Spleen (tissue), 11 donors: Measurements from ENCODE around the gene RIMS1. TPM values are rescaled to one million over a fixed set of nuclear protein-coding genes. Genes with fewer than 3 reads are reported as not detected.

ENCODE experiments used
- DNase-seq: peaks from one replicate; pipeline ENCODE4 v3.0.0-alpha.2; 2020
- H3K27ac ChIP-seq, 8 donors: fragments of 200-600 bp; sonication (generic) in 7 of 8; 1 replicate in 4 of 8; 2 replicates in 4 of 8; pipeline versions ENCODE4 v1.5.0 to v1.8.0; 2016 to 2021; ENCODE audit warnings: inconsistent platforms in 4 of 8, mild to moderate bottlenecking in 4 of 8, moderate library complexity in 1 of 8
- H3K27me3 ChIP-seq, 7 donors: fragments of 200-600 bp; sonication (generic) in 6 of 7; replicated peaks in 1 of 7; 1 replicate in 4 of 7; 2 replicates in 3 of 7; pipeline versions ENCODE4 v1.5.0 to v1.8.0; 2016 to 2021; ENCODE audit warnings: inconsistent platforms in 3 of 7, mild to moderate bottlenecking in 1 of 7
- H3K36me3 ChIP-seq, 6 donors: fragments of 200-600 bp; sonication (generic) in 5 of 6; 1 replicate in 4 of 6; 2 replicates in 2 of 6; pipeline versions ENCODE4 v1.5.0 to v1.8.0; 2016 to 2021; ENCODE audit warnings: inconsistent platforms in 2 of 6
- H3K4me1 ChIP-seq, 6 donors: fragments of 200-600 bp; sonication (generic) in 5 of 6; 1 replicate in 3 of 6; 2 replicates in 3 of 6; pipeline versions ENCODE4 v1.5.0 to v1.8.0; 2016 to 2021; ENCODE audit warnings: inconsistent platforms in 3 of 6
- H3K4me3 ChIP-seq, 8 donors: fragments of 200-600 bp; sonication (generic) in 7 of 8; 1 replicate in 4 of 8; 2 replicates in 4 of 8; pipeline versions ENCODE4 v1.5.0 to v1.8.0; 2016 to 2021; ENCODE audit warnings: inconsistent platforms in 4 of 8, mild to moderate bottlenecking in 4 of 8, moderate library complexity in 2 of 8
- H3K9me3 ChIP-seq, 8 donors: fragments of 200-600 bp; sonication (generic) in 7 of 8; 1 replicate in 4 of 8; 2 replicates in 4 of 8; pipeline versions ENCODE4 v1.5.0 to v1.8.0; 2016 to 2021; ENCODE audit warnings: inconsistent platforms in 4 of 8
- CTCF ChIP-seq, 11 experiments: fragments of 200-600 bp in 7 of 11; fragments of 450-650 bp in 4 of 11; sonication (generic) in 4 of 11; IDR thresholded peaks in 8 of 11; conservative IDR thresholded peaks in 3 of 11; 1 replicate in 7 of 11; 2 replicates in 4 of 11; pipeline versions ENCODE4 v1.4.0 to v1.8.0; 2016 to 2021; ENCODE audit warnings: antibody characterized with exemption in 11 of 11, inconsistent platforms in 4 of 11, mild to moderate bottlenecking in 1 of 11
- POLR2A ChIP-seq, 3 donors: fragments of 450-650 bp; IDR thresholded peaks; one replicate each; pipeline ENCODE4 v1.5.1; 2017; ENCODE audit warnings: antibody characterized with exemption in 3 of 3, mild to moderate bottlenecking in 1 of 3
- POLR2AphosphoS5 ChIP-seq, 3 donors: sonication (generic); formaldehyde crosslinking; IDR thresholded peaks; one replicate each; pipeline ENCODE4 v1.5.1; 2017; ENCODE audit warnings: antibody characterized with exemption in 3 of 3
- whole genome bisulfite sequencing, 5 donors: extraction: QIAGEN DNeasy Blood & Tissue Kit in 3 of 5; methylation state at CpG; one replicate each; pipeline versions ENCODE4 v1.1.5 to v1.1.7; 2013 to 2018; 5-methylcytosine and 5-hydroxymethylcytosine counted together
- intact Hi-C: fragments of 100-400 bp; cut with DNase I; formaldehyde crosslinking; loops from one replicate; pipeline ENCODE4 v1.15.0; 2023; ENCODE audit warnings: low total_unique reads
- polyA plus RNA-seq, 3 donors: library from polyadenylated mRNA; stranded (reverse); fragments of 200-250 nt; gene quantifications; one replicate each; pipeline ENCODE4 v1.2.1, GENCODE V29; 2013
- total RNA-seq, 7 donors: library from RNA; depleted of rRNA in 3 of 7; stranded (reverse); fragments of >200 nt in 3 of 7; fragmentation: NEBNext Ultra II Directional in 4 of 7; extraction: Animal tissue kit (Norgen Biotek cat#: 25700) in 4 of 7; gene quantifications; one replicate each; pipeline versions ENCODE4 v1.1.0 to v1.2.1, GENCODE V29; 2016 to 2021
- donor health status: healthy with polysubstance abuse.
- donor health status: DM: no; HTN: no; CAD: no; lungs with moderate emphysema.
- donor health status: DM: no; HTN: no; CAD: no.
- donor health status: Bipolar disorder and iron deficiency.
- donor health status: healthy.
- donor health status: DM: no; HTN: no; CAD: no.
- donor health status: DM: yes; HTN: yes; CAD: no.

Gene RIMS1
- total and polyA plus RNA-seq, 10 donors, result not detected

DNA sequence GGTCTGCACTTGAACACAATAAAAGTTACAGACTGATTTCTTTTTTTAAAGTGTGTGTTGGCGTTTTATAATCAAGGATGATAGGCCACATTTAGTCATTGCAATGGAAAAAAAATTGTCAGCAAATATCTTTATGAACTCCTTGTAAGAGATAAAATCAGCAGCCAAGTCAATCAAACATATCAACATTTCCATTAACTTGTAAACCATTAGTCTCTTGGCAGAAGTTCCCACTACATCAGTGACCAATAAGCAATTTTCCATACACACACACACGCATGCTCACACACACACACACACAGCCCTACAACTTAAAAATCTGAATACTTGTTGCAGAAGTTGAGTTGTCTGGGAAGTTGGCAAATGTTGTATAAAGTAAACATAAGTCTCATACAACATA is 419.6 kb downstream of the RIMS1 start:
- DNase-seq, result no peak
- intact Hi-C loops, result no loop called here
- TF ChIP-seq POLR2A (IDR thresholded peaks at IDR 0.05) (no peak), POLR2AphosphoS5 (IDR thresholded peaks at IDR 0.05) (no peak), CTCF (IDR thresholded peaks at IDR 0.05 in 8 of 11, conservative IDR thresholded peaks at IDR 0.05 in 3 of 11) (no peak)
- Histone ChIP-seq H3K27ac (no peak overlapping the region), H3K4me3 (no peak overlapping the region), H3K27me3 (no peaks in the 10 kb centered on the region), H3K9me3 (no peaks in the 10 kb centered on the region), H3K36me3 (no peaks in the 10 kb centered on the region), H3K4me1 (no peaks in the 10 kb centered on the region)
- WGBS, 5 donors, result 73 to 89% (median 80%) methylated on average over 2 of the region's 2 CpGs

DNA sequence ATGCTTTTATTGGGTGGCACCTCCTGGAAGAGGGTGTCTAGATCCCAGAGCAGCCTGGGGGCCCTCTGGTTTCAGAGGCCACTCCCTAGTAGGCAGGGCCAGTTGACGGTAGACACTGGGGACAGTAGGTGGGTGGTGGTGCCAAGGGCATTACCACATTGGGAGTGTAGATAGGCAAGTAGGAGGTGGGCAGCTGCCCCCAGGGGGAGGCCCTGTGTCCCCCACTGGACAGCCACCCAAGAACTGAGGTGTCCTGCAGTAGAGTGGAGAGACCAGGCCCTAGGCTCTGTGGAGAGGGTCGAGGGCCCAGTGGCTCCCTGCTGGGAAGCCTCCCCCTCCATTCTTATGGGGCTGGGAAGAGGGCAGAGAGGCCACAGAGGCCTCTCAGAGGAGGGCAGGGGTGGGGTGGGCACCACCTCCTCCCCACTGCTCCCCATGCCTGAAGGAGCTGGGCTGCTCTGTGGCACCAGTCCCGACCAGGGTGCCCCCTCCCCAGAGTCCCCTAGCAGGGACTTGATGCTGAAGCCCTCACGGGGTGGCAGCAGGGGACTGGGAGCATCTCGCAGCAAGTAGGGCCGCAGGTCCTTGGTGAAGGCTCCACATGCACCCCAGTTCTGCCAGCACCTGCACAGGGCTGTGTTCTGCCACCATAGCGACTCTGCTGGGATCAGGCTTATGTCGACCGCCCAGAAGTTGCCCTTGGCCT is 430.5 kb downstream of the RIMS1 start:
- TF ChIP-seq POLR2A (IDR thresholded peaks at IDR 0.05), result no peak
- TF ChIP-seq POLR2AphosphoS5 (IDR thresholded peaks at IDR 0.05), result no peak
- TF ChIP-seq CTCF (IDR thresholded peaks at IDR 0.05 in 8 of 11, conservative IDR thresholded peaks at IDR 0.05 in 3 of 11), result no peak
- intact Hi-C loops, result no loop called here
- WGBS, 5 donors, result 82 to 91% (median 85%) methylated on average over 6 to 9 of the region's 9 CpGs

GRCh38 chr6:72321788-72322187 is 435.4 kb downstream of the RIMS1 start:
- TF ChIP-seq POLR2A (IDR thresholded peaks at IDR 0.05) (no peak), POLR2AphosphoS5 (IDR thresholded peaks at IDR 0.05) (no peak), CTCF (IDR thresholded peaks at IDR 0.05 in 8 of 11, conservative IDR thresholded peaks at IDR 0.05 in 3 of 11) (no peak)
- Histone ChIP-seq H3K27me3 (no peaks in the 10 kb centered on the region), H3K4me3 (no peak overlapping the region), H3K36me3 (no peaks in the 10 kb centered on the region), H3K4me1 (no peaks in the 10 kb centered on the region), H3K9me3 (no peaks in the 10 kb centered on the region), H3K27ac (no peak overlapping the region)
- intact Hi-C loops, result no loop called here
- no peak for DNase-seq

More for the DNA sequence above, 430.5 kb downstream of the RIMS1 start:
- DNase-seq, result peak; percentile 41
- Histone ChIP-seq H3K4me1 (no peaks in the 10 kb centered on the region), H3K27me3 (no peaks in the 10 kb centered on the region), H3K36me3 (no peaks in the 10 kb centered on the region), H3K9me3 (no peaks in the 10 kb centered on the region), H3K4me3 (no peak overlapping the region), H3K27ac (no peak overlapping the region)

DNA sequence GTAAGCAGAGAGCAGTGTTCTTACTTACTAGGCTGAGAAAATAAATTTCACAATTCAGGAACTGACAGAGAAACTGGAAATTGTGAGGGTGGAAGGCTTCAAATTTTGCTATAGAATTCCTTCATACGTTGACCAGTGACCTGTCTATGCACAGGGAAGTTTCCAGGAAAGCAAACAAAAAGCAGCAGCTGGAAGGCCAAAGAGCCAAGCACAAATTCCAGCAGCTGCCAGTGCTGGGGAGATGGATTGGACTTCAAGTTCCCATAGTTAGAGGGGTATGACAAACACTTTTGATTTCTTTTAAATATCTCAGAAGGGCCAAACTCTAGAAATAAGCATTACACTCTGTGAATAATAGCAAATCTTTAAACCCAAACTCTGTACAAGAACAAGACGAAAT is 436.4 kb downstream of the RIMS1 start:
- intact Hi-C loops, result no loop called here
- Histone ChIP-seq H3K36me3 (no peaks in the 10 kb centered on the region), H3K4me1 (no peaks in the 10 kb centered on the region), H3K27me3 (no peaks in the 10 kb centered on the region), H3K4me3 (no peak overlapping the region), H3K9me3 (no peaks in the 10 kb centered on the region), H3K27ac (no peak overlapping the region)
- no peak for DNase-seq
- WGBS, 5 donors, result 39 to 66% (median 51%) methylated on average over 2 of the region's 2 CpGs
- TF ChIP-seq CTCF (IDR thresholded peaks at IDR 0.05 in 8 of 11, conservative IDR thresholded peaks at IDR 0.05 in 3 of 11) (no peak), POLR2AphosphoS5 (IDR thresholded peaks at IDR 0.05) (no peak)
